GM18867 (cell line): Measurements from ENCODE around the gene USP21.

ENCODE experiments used
- ATAC-seq: cut with Tn5 transposase; IDR thresholded peaks from one replicate; pipeline ENCODE4 v1.9.1; 2021; ENCODE audit warnings: mild to moderate bottlenecking, moderate library complexity; ENCODE audit not compliant: unreplicated experiment

Gene USP21

DNA sequence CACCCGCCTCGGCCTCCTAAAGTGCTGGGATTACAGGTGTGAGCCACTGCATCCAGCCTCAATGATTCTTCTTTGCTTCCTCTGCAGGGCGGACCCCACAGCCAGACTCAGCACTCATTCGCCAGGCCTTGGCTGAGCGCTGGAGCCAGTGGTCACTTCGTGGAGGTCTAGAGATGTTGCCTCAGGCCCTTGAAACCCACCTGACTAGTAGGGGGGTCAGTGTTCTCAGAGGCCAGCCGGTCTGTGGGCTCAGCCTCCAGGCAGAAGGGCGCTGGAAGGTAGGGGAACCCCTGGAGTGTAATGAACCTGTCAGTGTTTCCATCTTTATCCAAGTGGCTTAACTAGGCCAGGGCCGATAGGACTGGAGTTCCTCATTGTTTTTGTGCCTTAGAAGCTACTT lies 9.6 kb downstream of the USP21 start:
- ATAC-seq: no peak

DNA sequence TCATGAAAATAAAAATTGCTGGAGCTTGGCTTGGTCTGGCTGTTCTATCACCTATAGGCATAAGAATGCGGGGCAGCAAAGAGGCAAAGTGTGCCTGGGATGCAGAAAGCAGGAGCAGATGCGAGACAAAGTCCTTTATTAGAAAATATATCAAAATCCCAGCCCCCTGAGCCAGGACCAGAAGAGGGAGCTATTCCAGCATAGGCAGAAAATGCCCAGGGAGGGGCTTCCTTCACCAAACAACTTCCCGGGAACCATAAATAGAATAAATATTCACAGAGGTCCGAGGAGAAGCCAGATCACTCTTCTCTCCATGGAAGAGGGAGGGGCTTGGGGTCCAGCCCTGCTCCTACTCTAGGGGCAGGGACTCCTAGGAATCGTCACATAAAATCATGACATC lies 11.9 kb downstream of the USP21 start:
- no peak for ATAC-seq

DNA sequence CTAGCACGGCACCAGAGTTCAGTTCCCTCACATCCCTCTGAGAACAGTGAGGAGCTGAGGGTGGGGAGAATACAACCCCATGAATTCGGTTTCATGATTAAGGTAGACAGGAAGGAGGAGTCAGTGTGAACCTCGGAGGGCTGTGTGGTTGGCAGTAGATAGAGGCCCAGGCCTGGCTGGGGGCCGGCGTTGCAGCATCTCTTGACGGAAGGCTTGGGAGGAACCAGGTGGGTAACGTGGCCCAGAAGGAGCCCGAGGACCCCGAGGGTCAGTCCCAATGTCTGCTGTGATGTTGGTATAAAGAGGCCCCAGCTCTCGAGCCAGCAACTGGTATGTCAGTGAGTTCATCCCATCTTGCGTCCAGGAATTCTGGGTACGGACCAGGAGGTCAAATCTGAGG lies 12.4 kb downstream of the USP21 start:
- no peak for ATAC-seq

DNA sequence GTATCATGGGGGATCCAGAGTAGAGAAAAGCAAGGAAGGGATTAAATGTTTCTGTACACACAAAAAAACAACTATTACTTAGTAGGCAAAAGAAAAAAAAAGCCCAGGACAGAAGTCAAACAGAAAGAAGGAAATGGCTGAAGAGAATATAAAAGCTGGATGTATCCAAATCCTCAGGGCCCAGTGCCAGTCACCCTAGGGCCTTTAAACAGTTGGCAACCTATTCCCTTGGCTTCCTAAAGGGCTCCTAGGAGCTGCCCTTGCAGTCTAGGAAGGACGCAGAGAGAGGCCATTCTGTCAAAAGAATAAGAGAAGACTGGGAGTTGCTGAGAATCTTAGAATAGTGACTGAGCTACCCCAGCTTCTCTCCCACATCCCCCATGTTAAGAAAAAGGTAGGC lies 13.0 kb downstream of the USP21 start:
- no peak for ATAC-seq

DNA sequence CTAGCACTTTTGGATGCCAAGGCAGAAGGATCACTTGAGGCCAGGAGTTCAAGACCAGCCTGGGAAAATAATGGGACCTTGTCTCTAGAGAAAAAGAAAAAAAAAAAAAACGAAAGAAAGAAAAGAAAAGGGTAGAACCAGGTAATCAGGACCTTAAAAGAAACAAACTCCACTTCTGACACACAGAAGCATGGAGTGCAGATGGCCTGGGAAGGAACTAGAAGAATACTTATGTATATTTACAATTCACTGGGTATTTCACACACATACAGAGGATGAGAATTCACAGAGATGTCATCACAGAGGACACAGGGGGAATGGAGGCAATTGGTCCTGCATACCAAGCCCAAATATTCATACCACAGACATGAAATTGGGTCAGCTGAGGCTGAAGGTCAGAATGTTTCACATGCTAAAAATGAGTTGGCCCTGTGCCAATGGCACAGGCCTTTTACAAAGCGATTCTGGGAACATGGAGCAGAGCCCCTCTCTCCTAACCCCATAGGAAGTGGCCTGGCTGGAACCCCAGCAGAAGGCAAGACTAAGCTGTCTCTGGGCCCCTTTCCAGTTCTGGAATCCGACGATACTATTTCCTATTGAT lies 13.6 kb downstream of the USP21 start:
- ATAC-seq: no peak

DNA sequence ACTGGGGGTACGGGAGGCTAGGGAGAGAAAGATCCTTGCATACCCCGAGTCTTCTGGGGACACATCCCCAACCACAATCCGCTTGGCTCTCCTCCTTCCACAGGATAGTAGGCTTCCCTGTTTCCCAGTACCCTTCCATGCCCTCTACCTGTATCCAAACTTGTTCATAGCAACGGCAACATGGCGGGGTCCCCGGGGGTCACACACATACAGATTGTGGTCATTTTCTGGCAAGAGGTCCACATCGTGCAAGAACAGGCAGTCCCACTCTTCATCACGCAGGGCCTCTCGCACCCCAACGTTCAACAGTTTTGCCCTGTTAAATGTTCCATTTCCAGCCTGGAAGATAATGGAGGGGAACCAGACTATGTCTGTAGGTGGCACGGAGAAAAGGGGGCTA lies 14.4 kb downstream of the USP21 start:
- ATAC-seq: no peak

DNA sequence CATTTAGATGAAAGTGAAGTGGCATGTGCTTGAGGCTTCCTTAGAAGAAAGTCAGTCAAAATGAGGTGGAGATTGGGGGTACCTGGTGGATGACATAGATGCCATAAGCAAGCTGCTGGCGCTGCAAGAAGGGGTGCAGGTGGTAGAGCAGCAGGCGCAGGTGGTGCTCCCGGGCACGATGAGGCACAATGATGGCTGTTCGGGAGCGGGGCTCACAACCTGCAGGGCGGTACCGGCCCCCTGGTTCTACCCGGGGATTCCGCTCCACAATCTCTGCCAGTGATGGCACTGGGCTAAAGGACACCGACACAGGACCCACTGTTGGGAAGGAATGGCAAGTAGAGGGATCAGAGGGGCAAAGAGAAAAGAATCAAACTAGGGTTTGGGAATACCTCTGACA lies 15.6 kb downstream of the USP21 start:
- ATAC-seq: no peak

DNA sequence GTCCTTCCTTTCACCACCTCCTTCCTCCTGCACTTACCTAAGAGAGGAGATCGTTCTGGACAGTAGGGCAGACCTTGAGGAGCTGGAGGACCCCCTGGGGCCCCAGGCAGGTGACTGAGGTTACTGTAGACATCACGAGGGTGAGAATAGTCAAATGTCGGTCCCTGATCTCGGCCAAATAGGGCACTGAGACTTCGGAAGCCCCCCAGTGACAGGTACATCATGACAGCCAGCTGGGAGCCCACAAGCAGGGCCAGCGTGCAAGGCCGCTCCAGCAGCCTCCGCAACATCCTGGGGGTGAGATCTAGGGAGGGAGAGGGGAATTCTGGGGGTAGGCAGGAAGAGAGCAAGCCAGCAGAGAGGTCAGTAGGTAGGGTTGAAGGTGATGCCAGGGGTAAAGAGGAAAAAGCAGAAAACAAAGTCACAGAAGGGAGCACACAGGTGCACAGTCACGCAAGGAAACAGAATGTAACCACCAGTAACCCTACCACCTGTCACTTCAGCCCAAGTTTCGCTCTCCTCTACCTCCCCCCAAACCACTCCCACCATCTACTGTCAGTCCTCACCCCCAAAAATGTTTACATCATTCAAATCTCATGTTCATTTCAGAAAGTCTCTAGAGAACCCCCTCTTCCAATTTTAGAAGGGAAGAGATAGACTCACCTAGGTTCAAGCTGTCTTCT lies 16.6 kb downstream of the USP21 start:
- peak; percentile 29 for ATAC-seq

DNA sequence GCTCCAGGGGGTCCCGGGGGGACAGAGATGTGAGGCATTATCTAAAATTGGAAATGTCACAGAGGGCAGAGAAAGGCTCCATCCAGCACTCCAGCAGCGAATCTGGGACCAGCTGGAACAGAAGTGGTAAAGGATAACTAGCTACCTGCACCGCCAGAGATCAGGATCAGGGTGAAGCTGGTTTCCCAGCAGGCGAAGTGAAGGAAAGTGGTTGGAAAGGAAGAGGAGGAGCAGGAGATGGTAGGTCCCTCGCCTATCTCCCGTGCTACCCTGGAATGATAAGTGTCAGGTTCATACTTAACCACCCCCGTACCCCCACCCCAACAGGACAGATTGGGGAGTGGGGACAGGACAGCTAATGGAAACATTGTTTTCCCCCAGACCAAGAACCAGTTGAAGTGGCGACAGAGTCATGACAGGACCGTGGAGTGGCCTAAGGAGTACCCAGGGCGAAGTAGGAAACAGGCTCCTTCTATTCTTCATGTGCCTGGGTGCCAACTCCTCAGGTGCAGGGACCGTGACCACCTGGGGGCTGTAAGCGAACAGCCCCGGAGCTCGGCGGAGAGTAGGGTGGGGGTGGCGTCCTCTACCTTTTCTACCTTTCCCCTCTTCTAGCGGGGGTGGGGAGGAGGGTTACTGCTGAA lies 17.3 kb downstream of the USP21 start:
- ATAC-seq: no peak

DNA sequence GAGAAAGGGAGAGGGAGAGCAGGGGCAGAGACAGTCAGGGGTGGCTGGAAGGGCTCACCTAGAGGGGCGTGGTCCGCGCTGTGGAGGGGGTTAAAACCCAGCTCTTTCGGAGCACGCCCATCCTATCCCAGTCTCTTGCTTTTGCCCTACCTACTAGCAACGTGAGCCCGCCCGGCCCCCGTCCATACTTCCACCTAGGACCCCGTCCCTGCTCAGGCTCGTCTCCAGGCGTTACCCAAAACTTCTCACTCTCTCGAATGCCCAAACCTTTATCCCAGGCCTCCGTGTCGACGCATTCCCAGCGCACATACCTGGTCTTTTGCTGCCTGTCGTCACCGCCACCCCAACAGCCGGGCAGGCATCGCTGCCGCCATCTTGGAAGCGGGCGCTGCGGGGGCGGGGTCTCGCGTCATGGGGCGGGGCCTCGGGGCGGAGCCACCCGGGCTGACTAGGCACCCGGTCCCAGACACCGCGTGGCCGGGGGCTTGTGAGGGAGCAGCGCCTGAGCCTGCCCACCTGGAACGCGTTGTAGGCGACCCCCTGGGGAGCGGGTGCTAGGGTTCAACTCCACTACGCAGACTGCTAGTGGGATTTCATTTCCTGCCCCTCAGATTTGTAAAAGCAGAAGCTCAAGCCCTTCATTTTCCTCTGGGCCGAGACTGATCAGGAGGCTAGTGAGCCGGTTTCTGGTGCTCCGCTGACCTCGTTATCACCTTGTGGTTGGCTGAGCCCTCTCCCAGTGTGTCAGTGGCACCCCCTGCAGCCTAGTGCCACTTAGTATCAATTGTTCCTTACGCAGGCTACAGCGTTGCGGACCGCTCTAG lies 18.0 kb downstream of the USP21 start, which contains the start of gene B4GALT3:
Gene B4GALT3 (minus strand): TSS at position 396 of the 824 bp plus-strand sequence. CDS start 1,447 bp downstream, outside the sequence.
- ATAC-seq: peak; percentile 79

DNA sequence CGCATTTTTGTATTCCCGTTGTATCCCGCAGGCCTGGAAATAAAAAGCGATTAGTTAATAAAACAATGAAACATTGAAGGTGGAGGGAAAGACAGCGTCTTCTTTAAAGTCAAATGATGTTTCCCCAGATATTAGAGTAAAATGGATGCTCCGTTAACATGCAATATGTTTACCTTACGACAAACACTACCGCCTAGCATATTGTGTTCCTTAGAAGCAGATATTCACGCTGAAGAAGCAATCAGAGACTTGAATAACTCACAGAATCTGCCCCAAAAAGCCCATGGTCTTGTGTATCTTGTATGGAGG lies 18.6 kb downstream of the USP21 start:
- no peak for ATAC-seq

DNA sequence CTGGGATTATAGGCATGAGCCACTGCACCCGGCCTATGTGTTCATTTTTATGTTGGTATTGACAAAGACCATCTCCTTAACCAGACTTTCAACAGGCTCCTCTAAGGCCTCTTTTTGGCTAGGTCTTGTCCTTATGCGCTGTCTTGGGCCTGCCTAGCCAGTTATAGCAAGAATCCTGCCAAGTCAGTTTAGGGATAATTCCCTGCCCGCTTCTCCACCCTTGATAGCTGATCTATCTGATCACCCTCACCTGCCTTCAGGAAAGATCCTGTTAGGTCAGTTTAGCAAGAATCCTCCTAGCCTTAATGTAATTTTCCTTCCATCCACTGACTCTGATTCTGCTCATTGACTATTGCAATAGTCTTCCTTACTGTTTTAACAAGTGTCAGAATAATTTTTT lies 20.4 kb downstream of the USP21 start:
- no peak for ATAC-seq

DNA sequence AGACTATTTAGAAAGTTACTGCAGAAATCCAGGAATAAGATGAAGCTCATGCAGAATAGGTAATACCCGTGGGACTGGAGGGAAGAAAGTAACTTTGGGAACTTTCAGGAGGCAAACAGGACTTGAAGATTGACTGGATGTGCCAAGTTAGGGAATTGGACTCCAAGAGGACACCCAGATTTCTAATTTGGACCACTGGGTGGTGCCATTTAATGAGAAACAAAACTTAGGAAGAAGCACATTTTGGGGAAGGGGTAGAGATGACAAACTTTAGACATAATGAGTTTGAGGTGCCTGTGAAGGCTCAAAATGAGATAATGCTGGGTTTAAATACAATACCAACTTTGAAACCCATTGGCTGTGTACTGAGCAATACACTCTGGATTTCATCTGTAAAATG lies 21.3 kb downstream of the USP21 start:
- ATAC-seq: no peak

DNA sequence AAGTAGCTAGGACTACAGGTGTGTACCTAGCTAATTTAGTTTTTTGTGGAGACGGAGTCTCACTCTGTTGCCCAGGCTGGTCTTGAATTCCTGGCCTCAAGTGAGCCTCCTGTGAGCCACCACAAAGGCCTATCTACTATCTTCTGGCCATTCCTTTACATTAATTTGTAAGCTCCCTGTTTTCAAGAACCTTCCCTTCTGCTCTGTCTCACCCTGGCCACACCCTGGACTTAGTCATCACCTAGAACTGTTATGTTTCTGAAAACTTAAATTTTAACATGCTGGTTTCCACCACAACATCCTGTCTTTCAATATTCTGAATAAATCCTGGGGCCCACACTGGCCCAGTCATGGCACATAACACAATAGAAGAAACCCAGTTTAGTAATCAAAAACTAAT lies 22.9 kb downstream of the USP21 start:
- ATAC-seq: peak; percentile 39

DNA sequence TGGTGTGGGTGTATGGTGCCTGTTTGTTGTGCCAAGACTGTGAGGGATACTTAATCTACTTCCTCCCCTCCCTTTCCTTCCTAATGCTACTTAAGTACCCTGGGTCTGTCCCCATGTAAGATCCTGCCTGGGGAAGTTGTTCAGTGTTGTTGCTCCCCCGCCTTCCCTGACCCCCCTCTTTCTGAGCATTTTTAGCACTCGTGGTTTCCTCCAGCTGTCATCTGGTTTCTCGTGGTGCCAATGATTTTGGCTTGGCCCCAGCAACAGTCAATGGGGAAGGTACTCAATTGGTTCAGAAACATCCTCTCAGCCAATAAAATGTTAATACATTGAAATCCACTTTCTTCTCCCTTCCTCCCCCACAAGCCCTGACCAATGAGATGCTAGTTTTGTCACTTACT lies 26.0 kb downstream of the USP21 start:
- ATAC-seq: peak; percentile 74

DNA sequence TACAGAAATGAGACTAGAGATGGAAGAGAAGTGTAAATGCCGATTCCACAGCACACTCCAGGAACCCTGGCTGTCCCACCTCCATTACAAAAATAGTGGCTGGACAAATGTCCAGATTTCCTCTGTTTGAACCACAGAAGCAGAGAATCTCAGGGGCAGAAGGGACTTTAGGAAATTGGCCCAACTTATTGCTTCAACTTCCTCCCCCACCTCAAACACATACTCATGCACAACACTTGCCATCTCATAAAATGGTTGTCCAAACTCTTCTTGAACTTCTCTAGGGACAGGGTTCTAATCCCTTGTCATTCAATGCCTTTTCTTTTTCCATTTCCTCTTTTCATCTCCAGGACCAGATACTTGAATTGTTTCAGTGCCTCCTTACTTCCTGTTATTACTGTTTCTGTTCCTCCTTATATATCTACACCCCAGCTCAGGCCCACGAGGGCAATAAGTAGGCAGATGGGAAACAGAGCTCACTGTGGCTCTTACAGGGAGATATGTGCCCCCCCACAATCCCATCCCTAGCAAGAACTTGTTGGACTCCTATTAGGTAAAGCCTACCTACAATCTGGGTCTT lies 26.5 kb downstream of the USP21 start:
- ATAC-seq: peak; percentile 20

DNA sequence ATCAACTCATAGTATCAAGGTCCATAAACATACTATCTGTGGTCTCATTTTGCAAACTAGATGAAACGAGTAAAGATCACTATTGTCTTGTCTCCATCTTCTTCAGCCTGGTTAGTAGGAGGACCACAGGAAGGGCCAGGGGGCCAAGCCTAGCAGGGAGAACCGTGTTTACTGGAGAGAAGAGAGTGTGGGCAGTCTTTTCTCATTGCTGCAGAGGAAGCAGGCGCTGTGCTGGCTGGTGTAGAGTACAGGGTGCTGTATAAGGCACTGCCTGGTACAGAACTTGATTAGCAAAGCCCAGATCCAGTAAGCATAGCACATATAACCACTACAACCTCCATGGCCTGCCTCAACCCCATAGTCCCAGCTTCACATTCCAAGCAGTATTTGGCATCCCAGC lies 28.0 kb downstream of the USP21 start:
- no peak for ATAC-seq

DNA sequence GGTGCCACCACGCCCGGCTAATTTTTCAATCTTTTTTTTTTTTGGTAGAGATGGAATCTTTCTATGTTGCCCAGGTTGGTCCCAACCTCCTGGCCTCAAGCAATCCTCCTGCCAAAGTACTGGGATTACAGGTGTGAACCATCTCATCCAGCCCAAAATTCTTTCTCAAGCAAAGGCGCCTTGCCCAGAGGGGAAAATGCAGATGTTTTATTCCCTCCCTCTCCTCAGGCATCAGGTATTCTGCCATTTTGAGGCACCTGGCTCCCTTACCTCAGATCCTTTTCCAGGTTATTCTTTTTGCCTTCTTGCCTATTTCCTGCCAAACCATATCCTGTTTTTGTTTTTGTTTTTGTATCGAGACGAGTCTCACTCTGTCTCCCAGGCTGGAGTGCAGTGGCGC lies 29.1 kb downstream of the USP21 start:
- ATAC-seq: no peak

DNA sequence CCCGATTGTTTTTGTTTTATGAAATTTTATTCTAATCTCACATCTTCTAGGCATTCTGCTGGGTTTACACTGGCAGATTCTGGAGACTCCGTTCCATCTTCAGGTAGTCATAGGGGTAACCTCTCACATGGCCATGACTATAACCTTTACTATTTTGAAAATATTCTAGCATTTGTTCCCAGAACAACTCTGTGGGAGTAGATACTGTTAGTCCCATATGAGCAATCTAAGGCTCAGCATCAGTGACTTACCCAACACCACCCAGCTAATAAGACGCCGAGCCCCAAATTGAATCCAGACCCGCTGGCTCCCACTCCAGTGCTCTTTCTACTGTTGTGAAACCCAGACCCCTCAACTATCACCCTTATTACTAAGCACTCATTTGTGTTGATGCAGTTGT lies 29.7 kb downstream of the USP21 start:
- no peak for ATAC-seq

DNA sequence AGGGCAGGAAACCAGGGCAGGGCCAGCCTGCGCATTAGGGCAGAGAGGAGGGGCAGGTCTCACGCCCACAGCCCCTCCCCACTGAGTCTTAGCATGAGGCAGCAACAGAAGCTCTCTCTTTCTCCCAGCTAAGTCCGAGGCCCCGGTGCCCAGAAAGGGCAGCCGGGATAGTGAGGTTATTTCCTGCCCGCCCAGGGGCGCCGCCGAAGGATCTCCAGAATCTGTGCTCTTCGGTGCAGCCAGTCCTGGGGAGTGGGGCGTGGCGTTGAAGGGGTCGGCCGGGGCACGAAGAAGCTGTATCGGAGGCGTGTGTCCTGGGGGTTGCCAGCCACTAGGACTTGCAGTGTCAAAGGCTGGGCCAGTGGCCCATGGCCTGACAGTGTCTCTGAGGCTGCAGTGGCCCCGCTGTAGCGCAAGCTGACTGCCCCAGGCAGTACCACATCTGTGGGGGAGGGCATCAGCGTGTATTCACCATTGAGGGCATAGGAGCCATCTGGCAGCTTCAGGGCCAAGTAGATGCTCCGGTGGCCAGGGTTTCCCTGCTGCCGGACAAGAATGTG lies 31.7 kb downstream of the USP21 start:
- no peak for ATAC-seq

DNA sequence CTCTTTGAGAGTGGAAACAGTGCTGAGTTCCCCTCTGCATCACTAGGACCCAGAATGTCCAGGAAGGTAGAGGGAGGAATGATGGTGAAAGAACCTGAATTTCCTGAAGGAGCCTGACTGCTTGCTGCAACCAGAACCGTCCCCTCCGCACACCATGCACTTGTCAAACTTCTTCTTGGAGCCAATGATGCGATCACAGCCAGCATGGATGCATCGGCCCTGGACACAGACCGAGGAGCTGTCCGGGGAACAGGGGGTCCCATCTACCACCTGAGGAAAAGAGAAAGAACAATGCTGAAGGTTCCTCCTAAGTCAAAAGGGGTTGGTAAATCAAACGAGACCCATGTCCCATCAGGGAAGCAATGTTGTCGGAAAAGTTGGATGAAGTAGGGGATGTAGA lies 32.7 kb downstream of the USP21 start:
- ATAC-seq: no peak
